ENCODE data around the gene CAPN13. TPM values are rescaled to one million over a fixed set of nuclear protein-coding genes. Genes with fewer than 3 reads are reported as not detected.

Gene CAPN13
- total RNA-seq, 1 experiment from 2014 or later: 5.7 TPM

- Histone ChIP-seq H2AK5ac (ENCODE audit: insufficient read length, low read length) (no peak overlapping the region), H4K8ac (replicated peaks; ENCODE audit: insufficient read length, low read depth, low read length) (no peak overlapping the region), H3K79me1 (ENCODE audit: insufficient read depth, low read depth, low read length, poor library complexity, severe bottlenecking) (no peaks in the 10 kb centered on the region), H3K23ac (ENCODE audit: insufficient read length, low read depth, low read length) (no peak overlapping the region), H2BK15ac (ENCODE audit: low read depth, low read length) (no peak overlapping the region), H4K20me1 (ENCODE audit: control insufficient read depth, insufficient read depth, insufficient read length) (no peaks in the 10 kb centered on the region), H4K5ac (ENCODE audit: insufficient read length, low read depth, low read length) (no peak overlapping the region), H3T11ph (ENCODE audit: low read length) (no peak overlapping the region), H3K9me3 (ENCODE audit: control insufficient read depth, low read depth, low read length) (no peaks in the 10 kb centered on the region), H3K23me2 (ENCODE audit: insufficient read length, low read depth, low read length, poor library complexity, severe bottlenecking) (no peaks in the 10 kb centered on the region), H2BK20ac (ENCODE audit: low read depth, low read length, poor library complexity, severe bottlenecking) (no peak overlapping the region), H3K56ac (ENCODE audit: insufficient read length, low read depth, low read length) (no peak overlapping the region), H2AFZ (ENCODE audit: low read length) (no peak overlapping the region), H3K4me1 (ENCODE audit: insufficient read depth, low read length) (no peaks in the 10 kb centered on the region; the same call in 1 of the 2 replicates), H3K4ac (ENCODE audit: low read depth, low read length) (no peak overlapping the region), H2BK120ac (ENCODE audit: low read depth, low read length, poor library complexity, severe bottlenecking) (no peak overlapping the region), H2BK12ac (ENCODE audit: insufficient read length, low read depth, low read length) (no peak overlapping the region), H3K9ac (ENCODE audit: extremely low read depth, insufficient read length, low read length) (no peak overlapping the region), H4K91ac (ENCODE audit: insufficient read length, low read depth, low read length) (no peak overlapping the region), H3K79me2 (ENCODE audit: insufficient read depth, low read length) (no peaks in the 10 kb centered on the region), H3K14ac (ENCODE audit: insufficient read depth, low read length) (no peak overlapping the region), H3K27ac (ENCODE audit: insufficient read length, low read depth, low read length) (no peak overlapping the region), H3K27me3 (ENCODE audit: insufficient read depth, low read length) (no peaks in the 10 kb centered on the region; the same call in 1 of the 2 replicates), H3K18ac (ENCODE audit: insufficient read length, low read depth, low read length) (no peak overlapping the region), H2BK5ac (ENCODE audit: insufficient read length, low read length) (no peak overlapping the region), H3K4me2 (ENCODE audit: insufficient read depth, insufficient read length, low read length) (no peak overlapping the region)
- no peaks in the 10 kb centered on the region; a peak in 1 of 7 replicates for H3K36me3 Mint-ChIP-seq (ENCODE audit: insufficient read depth in 1 of 3, low read depth in 3 of 3)
- no CpG with 5 or more reads among the region's 2 CpGs for WGBS (ENCODE audit: extremely low coverage, insufficient read length, low lambda C conversion rate)
- no peaks in the 10 kb centered on the region for H3K27me3 Mint-ChIP-seq (ENCODE audit: low read depth)
- H3K9me3 Mint-ChIP-seq: no peaks in the 10 kb centered on the region
- no peak overlapping the region for H3K4me3 Mint-ChIP-seq
- no peak for TF ChIP-seq CTCF (conservative IDR thresholded peaks at IDR 0.05)
- no peak overlapping the region for H3K27ac Mint-ChIP-seq
- DNase-seq: no peak
- H3K4me1 Mint-ChIP-seq: no peaks in the 10 kb centered on the region
Measured at GRCh38 chr2:30744823-30745222, 62.4 kb downstream of the CAPN13 start.
